H1 (cell line): Measurements from ENCODE around the gene NBPF4.

Experiments used
- CBX8 ChIP-seq: fragments of 300-800, 300-1000 bp; sonication (generic); IDR thresholded peaks from 2 replicates; pipeline ENCODE4 v1.7.1; 2016; ENCODE audit warnings: low read depth, low read length, borderline replicate concordance
- POLR2A ChIP-seq, 2 experiments: IDR thresholded peaks; 1 replicate in 1 of 2; 2 replicates in 1 of 2; pipeline ENCODE4 v1.6.1; 2011; ENCODE audit warnings: low read depth in 2 of 2, low read length in 2 of 2, mild to moderate bottlenecking in 2 of 2; ENCODE audit errors: control extremely low read depth in 1 of 2
- RBBP5 ChIP-seq: IDR thresholded peaks from 2 replicates; pipeline ENCODE4 v1.7.1; 2012; ENCODE audit warnings: low read depth, mild to moderate bottlenecking, inconsistent platforms, low read length, moderate library complexity, borderline replicate concordance
- YY1 ChIP-seq: IDR thresholded peaks from 2 replicates; pipeline ENCODE4 v1.6.1; 2011; ENCODE audit warnings: low read depth, mild to moderate bottlenecking, low read length
- TF ChIP-seq, protein P1 (sequence below), 3 experiments: IDR thresholded peaks; 1 replicate in 2 of 3; 2 replicates in 1 of 3; pipeline versions ENCODE4 v1.5.1 to v1.6.1; 2011; ENCODE audit warnings: low read length in 3 of 3, mild to moderate bottlenecking in 3 of 3, inconsistent platforms in 2 of 3, low read depth in 1 of 3, moderate library complexity in 1 of 3; ENCODE audit not compliant: insufficient read depth in 1 of 3; ENCODE audit errors: control extremely low read depth in 1 of 3

DNA sequence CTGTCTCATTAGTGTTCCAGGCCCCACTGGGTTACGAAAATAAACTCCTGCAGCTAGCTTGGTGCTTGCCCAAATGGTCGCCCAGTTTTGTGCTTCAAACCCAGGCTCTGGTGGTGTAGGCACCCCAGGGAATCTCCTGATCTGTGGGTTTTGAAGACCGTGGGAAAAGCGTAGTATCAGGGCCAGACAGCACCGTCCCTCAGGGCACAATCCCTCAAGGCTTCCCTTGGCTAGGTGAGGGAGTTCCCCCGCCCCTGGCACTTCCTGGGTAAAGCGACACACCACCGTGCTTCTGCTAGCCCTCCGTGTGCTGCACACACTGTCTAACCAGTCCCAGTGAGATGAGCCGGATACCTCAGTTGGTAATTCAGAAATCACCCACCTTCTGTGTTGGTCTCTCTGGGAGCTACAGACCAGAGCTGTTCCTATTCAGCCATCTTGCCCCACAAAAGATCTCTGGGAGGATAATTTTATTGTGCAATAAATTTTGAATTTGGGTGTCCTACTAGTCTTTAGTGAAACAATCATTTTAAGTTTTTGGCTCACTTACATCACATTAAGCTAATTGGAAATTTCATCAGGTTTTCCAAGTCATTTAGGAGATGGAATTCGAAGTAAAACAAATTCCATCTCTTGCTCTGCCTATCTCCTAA is 34.3 kb downstream of the NBPF4 start:
- TF ChIP-seq, protein P1, sequence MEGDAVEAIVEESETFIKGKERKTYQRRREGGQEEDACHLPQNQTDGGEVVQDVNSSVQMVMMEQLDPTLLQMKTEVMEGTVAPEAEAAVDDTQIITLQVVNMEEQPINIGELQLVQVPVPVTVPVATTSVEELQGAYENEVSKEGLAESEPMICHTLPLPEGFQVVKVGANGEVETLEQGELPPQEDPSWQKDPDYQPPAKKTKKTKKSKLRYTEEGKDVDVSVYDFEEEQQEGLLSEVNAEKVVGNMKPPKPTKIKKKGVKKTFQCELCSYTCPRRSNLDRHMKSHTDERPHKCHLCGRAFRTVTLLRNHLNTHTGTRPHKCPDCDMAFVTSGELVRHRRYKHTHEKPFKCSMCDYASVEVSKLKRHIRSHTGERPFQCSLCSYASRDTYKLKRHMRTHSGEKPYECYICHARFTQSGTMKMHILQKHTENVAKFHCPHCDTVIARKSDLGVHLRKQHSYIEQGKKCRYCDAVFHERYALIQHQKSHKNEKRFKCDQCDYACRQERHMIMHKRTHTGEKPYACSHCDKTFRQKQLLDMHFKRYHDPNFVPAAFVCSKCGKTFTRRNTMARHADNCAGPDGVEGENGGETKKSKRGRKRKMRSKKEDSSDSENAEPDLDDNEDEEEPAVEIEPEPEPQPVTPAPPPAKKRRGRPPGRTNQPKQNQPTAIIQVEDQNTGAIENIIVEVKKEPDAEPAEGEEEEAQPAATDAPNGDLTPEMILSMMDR (IDR thresholded peaks at IDR 0.05; ENCODE audit: control extremely low read depth in 1 of 3, insufficient read depth in 1 of 3, low read depth in 1 of 3, low read length in 3 of 3) = no peak
- TF ChIP-seq CBX8 (no peak), POLR2A (IDR thresholded peaks at IDR 0.05; ENCODE audit: control extremely low read depth in 1 of 2, low read depth in 2 of 2, low read length in 2 of 2) (no peak), YY1 (no peak), RBBP5 (no peak)
